Measurements from ENCODE around the gene ITPRID1. TPM values are rescaled to one million over a fixed set of nuclear protein-coding genes. Genes with fewer than 3 reads are reported as not detected.

ITPRID1 gene
- total and polyA plus RNA-seq, 2 of the 8 experiments (the other 6 are each of a cell fraction or from before 2014, with no cell fraction given) = 0.09 to 0.47 TPM

DNA sequence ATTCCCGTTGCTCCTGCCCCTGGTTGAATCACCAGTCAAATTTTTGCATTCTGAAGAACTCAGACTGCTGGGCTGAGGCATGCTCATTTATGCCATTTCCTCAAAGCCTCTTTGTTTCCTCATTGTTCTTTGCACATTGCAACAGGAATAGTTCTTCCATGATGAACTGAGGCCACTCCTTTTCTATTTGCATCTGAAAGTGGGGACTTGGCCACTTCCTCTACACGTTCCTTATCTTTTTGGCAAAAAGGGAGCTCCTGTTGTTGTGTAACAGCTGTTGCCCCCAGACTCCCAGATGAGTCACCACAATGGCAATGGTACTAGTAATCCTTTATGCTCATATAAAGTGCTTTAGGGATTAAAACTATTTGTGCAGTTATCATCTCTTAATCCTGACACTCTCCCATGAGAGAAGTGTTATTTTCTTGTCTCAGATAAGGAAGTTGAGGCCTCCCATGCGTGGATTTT lies 20.1 kb upstream of the ITPRID1 start:
- H3K4me1 ChIP-seq (replicated peaks in 1 of 4; ENCODE audit: control insufficient read depth in 3 of 4, insufficient read depth in 4 of 4, low read length in 3 of 4) = peaks cover 0 to 8% (median 7%) of the 10 kb centered on the region in 4 experiments; a peak in 3 of 7 replicates
- H3K9me3 ChIP-seq (ENCODE audit: insufficient read depth in 2 of 2, low read depth in 1 of 2, low read length in 1 of 2) = no peaks in the 10 kb centered on the region
- H3K14ac ChIP-seq (ENCODE audit: insufficient read length) = no peak overlapping the region
- TF ChIP-seq JUND (IDR thresholded peaks at IDR 0.05; ENCODE audit: low read length) (peak; percentile 82), CEBPB (IDR thresholded peaks at IDR 0.05; ENCODE audit: low read depth, low read length) (peak; percentile 87), POLR2A (IDR thresholded peaks at IDR 0.05; ENCODE audit: control extremely low read depth in 1 of 2, low read depth in 2 of 2, low read length in 2 of 2) (no peak), TBP (IDR thresholded peaks at IDR 0.05; ENCODE audit: low read depth, low read length) (no peak)
- FAIRE-seq = peak; percentile 65
- H3K4ac ChIP-seq (replicated peaks; ENCODE audit: insufficient read length, low read depth, low read length) = no peak overlapping the region
- H4K91ac ChIP-seq (replicated peaks; ENCODE audit: insufficient read length, low read length) = peak overlapping the region; percentile 89
- no peaks in the 10 kb centered on the region for H3K23me2 ChIP-seq (ENCODE audit: low read depth, low read length)
- H2BK20ac ChIP-seq (ENCODE audit: low read length) = no peak overlapping the region; the same call in 1 of the 2 replicates
- H3K56ac ChIP-seq (replicated peaks; ENCODE audit: insufficient read length, low read depth, low read length) = no peak overlapping the region
- peak overlapping the region; percentile 57 for H2BK120ac ChIP-seq (replicated peaks; ENCODE audit: low read depth, low read length)
- H2AFZ ChIP-seq (ENCODE audit: low read length) = no peak overlapping the region
- H3K27me3 ChIP-seq (replicated peaks in 1 of 4; ENCODE audit: control insufficient read depth in 3 of 4, extremely low read depth in 1 of 4, insufficient read depth in 3 of 4, low read length in 3 of 4) = no peaks in the 10 kb centered on the region
- DNase-seq (ENCODE audit: low read depth in 1 of 2, low spot score in 2 of 2) = peak in 1 of 2 experiments; percentile 31
- no peaks in the 10 kb centered on the region for H4K20me1 ChIP-seq (replicated peaks in 1 of 2; ENCODE audit: control insufficient read depth in 1 of 2, insufficient read depth in 2 of 2, low read length in 2 of 2)
- ChIA-PET CTCF (ENCODE audit: partially characterized antibody) (interaction anchor here (1.1 to 8.6 kb wide), 6 partner anchors 28 to 359 kb away, joined by 3 to 94 read pairs (median 4); no protein-coding TSS in a partner anchor), POLR2A (ENCODE audit: partially characterized antibody) (interaction anchor here (1.3 kb wide), 1 partner anchor 29 kb away, joined by 3 read pairs; no protein-coding TSS in a partner anchor)
- no peak overlapping the region for H3K18ac ChIP-seq (ENCODE audit: extremely low read depth, low read length)
- H3K4me2 ChIP-seq (ENCODE audit: insufficient read depth in 1 of 2, low read depth in 2 of 2, low read length in 2 of 2) = peak overlapping the region in 1 of 2 experiments; percentile 44; a peak in 2 of 4 replicates
- no peak overlapping the region for H3K27ac ChIP-seq (ENCODE audit: low read depth, low read length)
- peak overlapping the region; percentile 90; the same call in 1 of the 2 replicates for H2BK5ac ChIP-seq (ENCODE audit: low read depth, low read length)
- 54% methylated on average over 3 of the region's 3 CpGs; no CpG with 5 or more reads in 1 of the 2 experiments for WGBS, 2 experiments (ENCODE audit: extremely low coverage in 1 of 2, insufficient coverage in 1 of 2, insufficient read length in 1 of 2, insufficient replicate concordance in 2 of 2, low coverage in 1 of 2, low lambda C conversion rate in 2 of 2, missing lambda C conversion rate in 1 of 2)
- peak overlapping the region; percentile 34; the same call in 1 of the 2 replicates for H2AK5ac ChIP-seq (ENCODE audit: low read depth, low read length)
- no peak overlapping the region for H2BK15ac ChIP-seq (ENCODE audit: low read length)
- H3K4me3 ChIP-seq (ENCODE audit: extremely low read depth in 1 of 4, insufficient read depth in 2 of 4, low read depth in 3 of 4, low read length in 4 of 4) = no peak overlapping the region
- H3K36me3 ChIP-seq (ENCODE audit: control insufficient read depth in 2 of 4, insufficient read depth in 4 of 4, low read length in 3 of 4) = no peaks in the 10 kb centered on the region
- H2BK12ac ChIP-seq (ENCODE audit: low read depth, low read length) = peak overlapping the region; percentile 72; the same call in 1 of the 2 replicates
- no peak overlapping the region for H3K23ac ChIP-seq (ENCODE audit: insufficient read length)
- no peak overlapping the region for H3K9ac ChIP-seq (replicated peaks in 1 of 4; ENCODE audit: extremely low read depth in 1 of 4, low read depth in 3 of 4, low read length in 3 of 4)
- H3K79me2 ChIP-seq (ENCODE audit: control insufficient read depth in 1 of 2, insufficient read depth in 2 of 2, low read length in 2 of 2) = no peaks in the 10 kb centered on the region
- no peak overlapping the region for H4K5ac ChIP-seq (ENCODE audit: insufficient read length, low read depth, low read length)
- no peak overlapping the region for H4K8ac ChIP-seq (ENCODE audit: extremely low read depth, insufficient read depth, low read length)
- H3K79me1 ChIP-seq (ENCODE audit: low read depth, low read length) = no peaks in the 10 kb centered on the region
